GOT3 (cell line): ENCODE results near the gene TMED7.
"Not testable (repeated sequence)": the region's sequence is repeated elsewhere in the genome, so short reads cannot be mapped to it uniquely, and the experiment has no call there.

Experiments
- DNase-seq: peaks from one replicate; lab custom pipeline; 2025; ENCODE audit warnings: mixed read lengths; lab: John Stamatoyannopoulos, UW

The TMED7 gene

GRCh38 chr5:115625579-115626444, at the start of gene TMED7:
TSS of gene TMED7 (minus strand) at chr5:115626036. CDS start at chr5:115625792, 244 bp downstream.
- DNase-seq, result peak; percentile 99

DNA sequence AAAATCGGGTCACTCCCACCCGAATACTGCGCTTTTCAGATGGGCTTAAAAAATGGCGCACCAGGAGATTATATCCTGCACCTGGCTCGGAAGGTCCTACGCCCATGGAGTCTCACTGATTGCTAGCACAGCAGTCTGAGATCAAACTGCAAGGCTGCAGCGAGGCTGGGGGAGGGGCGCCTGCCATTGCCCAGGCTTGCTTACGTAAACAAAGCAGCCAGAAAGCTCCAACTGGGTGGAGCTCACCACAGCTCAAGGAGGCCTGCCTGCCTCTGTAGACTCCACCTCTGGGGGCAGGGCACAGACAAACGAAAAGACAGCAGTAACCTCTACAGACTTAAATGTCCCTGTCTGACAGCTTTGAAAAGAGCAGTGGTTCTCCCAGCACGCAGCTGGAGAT, 48.9 kb upstream of the TMED7 start:
- DNase-seq, result not testable (repeated sequence)

DNA sequence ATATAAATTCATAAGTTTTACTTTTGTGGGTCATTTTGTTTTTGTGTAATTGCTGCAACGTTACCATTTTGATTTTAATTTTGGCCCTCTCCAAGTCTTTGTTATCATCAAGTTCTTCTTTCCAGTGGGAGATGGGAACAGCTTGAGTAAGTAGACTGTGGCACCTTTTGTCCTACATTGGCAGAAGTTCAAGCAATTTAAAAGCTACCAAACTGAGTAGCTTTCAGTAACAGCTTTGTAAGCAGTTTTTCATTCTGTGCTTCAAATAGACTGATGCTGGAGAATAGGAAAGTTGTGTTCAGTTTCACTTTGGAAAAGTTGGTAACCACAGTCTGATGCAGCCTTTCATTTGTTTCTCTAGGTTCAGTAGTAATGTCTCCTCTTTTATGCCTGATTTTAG, 47.8 kb upstream of the TMED7 start:
- no peak for DNase-seq

GRCh38 chr5:115671939-115672338, 46.1 kb upstream of the TMED7 start:
- no peak for DNase-seq

- no peak for DNase-seq
Observed at GRCh38 chr5:115666023-115666422, 40.2 kb upstream of the TMED7 start.

DNA sequence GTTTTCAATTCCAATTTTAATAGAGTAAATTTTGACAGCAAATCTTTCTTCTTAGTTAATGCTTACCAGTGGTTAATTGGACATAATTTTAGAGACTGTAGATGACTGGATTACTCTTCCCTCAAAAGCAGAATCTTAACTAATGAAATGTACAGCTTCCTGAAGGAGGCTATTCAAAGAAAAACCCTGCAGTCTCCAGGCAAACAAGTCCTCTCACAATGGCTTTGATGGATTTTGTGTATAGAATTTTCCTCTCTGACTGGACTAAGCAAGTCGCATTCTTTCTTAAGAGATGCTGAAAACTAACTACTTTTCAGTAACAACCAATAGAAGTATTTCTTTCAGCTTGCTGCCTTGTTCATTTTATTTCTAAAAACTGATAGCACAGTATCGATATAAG, 35.7 kb upstream of the TMED7 start:
- DNase-seq, result no peak

GRCh38 chr5:115661101-115661500, 35.3 kb upstream of the TMED7 start:
- DNase-seq, result no peak

DNA sequence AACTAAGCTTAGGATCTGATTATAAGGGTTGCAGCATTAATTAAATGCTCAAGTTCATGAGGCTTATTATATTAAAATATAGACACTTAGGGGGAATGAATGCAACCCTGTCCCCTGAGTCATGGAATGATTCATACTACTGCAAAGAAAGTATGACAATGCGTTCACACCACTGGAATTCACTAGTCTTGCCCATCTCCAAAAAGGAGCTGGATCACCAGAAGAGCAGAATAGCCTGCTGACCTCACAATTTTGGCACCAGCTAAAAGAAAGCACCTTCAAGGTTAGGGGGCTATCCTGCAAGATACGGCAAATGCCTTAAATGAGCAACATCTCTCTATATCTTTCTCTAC, 32.0 kb upstream of the TMED7 start:
- DNase-seq, result no peak

GRCh38 chr5:115657125-115657880, 31.5 kb upstream of the TMED7 start:
- DNase-seq, result no peak

DNA sequence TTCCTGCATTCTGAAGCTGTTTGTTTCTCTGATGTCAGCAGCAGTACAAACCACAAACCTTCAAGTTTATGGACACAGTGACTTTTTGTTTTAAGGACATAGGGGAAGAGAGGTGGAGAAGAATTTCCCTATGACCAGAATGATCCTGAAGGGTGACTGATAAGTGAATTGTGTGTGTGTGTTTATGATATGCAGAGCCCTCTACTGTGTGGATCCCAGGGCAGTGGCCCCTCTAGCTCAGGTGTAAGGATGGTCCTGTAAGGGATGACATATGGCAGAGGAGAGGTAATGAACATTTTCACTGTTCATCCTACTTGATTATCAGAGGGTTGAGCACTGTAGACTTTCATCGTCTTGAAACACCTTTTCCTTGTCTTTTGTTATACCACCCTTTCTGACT, 30.6 kb upstream of the TMED7 start:
- no peak for DNase-seq

GRCh38 chr5:115655994-115656393, 30.2 kb upstream of the TMED7 start:
- DNase-seq, result no peak

GRCh38 chr5:115649541-115649940, 23.7 kb upstream of the TMED7 start:
- no peak for DNase-seq

DNA sequence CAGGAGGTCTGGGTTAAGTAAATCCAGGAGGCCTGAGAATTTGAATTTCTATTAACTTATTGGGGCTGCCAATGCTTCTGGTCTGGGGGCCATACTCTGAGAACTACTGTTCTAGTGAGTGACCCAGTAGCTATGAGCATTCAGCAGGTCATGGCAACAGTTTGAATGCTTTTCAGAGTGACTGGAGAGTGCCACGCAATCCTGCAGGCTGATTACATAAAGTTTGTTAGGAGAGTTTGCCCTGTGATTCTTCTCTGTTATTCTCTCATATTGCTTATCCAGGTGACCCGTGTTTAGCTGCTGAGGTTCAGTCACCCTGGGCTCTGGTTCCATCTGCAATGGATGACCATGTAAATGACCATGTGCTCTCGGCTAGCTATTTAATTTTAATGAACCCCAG, 22.2 kb upstream of the TMED7 start:
- DNase-seq, result no peak

DNA sequence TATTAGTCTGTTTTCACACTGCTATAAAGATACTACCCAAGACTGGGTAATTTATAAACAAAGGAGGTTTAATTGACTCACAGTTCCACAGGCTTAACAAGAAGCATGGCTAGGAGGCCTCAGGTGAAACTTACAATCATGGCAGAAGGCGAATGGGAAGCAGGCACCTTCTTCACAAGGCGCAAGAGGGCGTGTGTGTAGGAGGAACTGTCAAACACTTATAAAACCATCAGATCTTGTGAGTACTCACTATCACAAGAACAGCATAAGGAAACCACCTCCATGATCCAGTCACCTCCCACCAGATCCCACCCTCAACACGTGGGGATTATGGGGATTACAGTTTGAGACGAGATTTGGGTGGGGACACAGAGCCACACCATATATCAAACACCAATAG, 19.6 kb upstream of the TMED7 start:
- DNase-seq, result not testable (repeated sequence)

DNA sequence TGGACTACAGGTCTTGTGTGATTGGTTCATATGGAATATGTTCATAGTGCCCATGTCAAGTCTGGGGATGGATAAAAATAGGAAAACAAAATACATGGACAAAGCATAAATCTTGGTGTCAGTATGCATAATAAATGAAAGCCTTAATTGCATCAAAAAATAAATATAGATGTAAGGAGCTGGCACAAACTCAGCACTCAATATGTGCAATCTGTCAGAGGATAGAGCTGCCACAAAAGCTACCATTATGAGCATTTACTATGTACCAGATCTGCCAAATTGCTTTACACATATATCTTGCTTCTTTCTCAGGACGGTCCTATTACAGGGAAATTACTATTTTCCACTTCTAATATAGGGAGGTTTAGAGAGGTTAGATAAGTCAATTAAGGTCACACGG, 18.2 kb upstream of the TMED7 start:
- DNase-seq, result no peak

- DNase-seq, result no peak
Observed at GRCh38 chr5:115641948-115642347, 16.1 kb upstream of the TMED7 start.

- no peak for DNase-seq
Observed at GRCh38 chr5:115640274-115640673, 14.4 kb upstream of the TMED7 start.

DNA sequence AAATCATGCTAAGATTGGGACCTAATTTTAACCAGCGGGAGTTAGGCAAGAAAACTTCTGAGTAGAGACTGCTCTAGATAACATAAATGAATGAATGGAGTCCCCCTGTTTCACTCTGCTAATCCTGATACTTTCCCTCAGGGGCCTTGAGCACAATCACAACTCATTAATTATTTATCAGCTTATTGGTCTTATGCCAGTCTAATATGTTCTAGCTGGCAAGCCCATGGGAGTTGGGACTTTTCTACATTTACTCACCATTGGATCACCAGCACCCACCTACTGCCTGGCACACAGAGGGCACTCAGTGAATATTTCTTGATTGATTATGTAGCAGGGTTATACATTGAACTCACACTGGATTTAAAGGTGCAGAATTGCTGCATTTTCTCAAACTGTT, 13.5 kb upstream of the TMED7 start:
- DNase-seq, result no peak

DNA sequence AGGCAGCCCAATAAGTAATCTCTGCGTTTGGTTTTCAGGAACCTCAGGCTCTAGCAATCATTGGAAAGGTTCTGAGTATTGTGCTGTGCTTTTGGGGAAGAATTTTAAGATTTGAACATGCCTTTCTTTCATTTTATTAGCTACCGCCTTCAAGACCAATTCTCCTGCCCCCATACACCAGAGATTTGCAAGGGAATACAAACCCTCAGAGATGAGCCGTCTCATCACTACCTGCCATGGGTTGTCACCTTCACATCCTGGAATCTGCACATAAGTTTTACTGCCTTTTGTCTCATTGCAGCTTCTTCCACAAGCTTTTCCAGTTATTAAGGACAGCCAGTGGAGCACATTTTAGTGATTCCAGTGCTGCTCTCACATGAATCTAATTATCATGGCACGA, 11.7 kb upstream of the TMED7 start:
- no peak for DNase-seq

GRCh38 chr5:115636008-115636407, 10.2 kb upstream of the TMED7 start:
- no peak for DNase-seq

GRCh38 chr5:115634343-115635132, 8.7 kb upstream of the TMED7 start:
- DNase-seq, result peak; percentile 52

DNA sequence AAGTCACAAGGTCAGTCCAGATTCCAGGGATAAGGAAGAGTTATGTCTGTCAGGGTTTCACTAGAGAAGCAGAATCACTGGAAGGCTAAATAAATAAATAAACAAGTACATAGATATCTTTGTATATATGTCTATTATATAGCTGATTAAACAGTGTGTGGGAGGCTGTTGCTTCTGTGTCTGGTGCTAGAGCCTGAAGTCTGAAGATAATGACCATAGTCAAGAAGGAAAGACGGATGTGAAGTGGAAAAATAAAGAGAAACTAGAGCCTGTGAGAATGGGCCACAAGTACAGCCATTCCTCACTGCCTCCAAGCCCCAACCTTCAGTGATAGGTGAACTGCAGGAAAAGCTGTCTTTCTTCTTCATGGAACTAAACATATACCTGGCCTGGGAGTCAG, 4.1 kb upstream of the TMED7 start:
- no peak for DNase-seq
